Left forelimb (tissue), 1 donor: ENCODE measurements around the gene MSL2.
"Not testable (repeated sequence)": the region's sequence is repeated elsewhere in the genome, so short reads cannot be mapped to it uniquely, and the experiment has no call there.

Source experiments
- DNase-seq: peaks from one replicate; pipeline ENCODE4 v3.0.0-alpha.2; 2018; ENCODE audit warnings: low spot score

MSL2 gene

DNA sequence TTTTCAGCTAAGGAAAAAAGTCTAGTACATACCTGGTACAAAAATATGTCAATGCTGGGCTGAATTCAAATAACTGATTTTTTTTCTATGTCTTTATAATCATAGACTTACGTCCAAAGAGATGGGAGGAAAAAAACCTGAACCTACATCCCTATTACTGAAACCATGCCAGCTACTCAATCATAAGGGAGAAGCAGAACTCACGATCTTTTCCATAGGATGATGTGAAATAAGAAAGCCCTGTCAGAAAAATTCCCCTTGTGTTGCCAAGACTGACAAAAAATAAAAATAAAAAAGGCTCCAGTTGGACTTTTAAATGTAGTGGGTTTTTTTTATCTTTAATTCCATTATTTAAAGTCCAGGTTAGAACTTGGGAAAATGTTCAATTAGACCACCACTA is 3.3 kb downstream of the MSL2 start:
- no peak for DNase-seq

DNA sequence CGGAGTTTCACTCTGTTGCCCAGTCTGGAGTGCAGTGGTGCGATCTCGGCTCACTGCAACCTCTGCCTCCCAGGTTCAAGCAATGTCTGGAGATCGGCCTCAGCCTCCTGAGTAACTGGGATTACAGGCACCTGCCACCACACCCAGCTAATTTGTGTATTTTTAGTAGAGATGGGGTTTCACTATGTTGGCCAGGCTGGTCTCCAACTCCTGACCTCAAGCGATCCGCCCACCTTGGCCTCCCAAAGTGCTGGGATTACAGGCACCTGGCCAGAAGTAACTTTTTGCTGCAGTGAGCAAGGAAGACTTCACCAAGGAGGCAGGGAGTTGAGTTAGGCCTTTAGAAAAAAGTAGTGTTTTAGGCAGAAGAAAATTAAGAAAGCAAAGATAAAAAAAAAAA is 3.9 kb downstream of the MSL2 start:
- DNase-seq = not testable (repeated sequence)

DNA sequence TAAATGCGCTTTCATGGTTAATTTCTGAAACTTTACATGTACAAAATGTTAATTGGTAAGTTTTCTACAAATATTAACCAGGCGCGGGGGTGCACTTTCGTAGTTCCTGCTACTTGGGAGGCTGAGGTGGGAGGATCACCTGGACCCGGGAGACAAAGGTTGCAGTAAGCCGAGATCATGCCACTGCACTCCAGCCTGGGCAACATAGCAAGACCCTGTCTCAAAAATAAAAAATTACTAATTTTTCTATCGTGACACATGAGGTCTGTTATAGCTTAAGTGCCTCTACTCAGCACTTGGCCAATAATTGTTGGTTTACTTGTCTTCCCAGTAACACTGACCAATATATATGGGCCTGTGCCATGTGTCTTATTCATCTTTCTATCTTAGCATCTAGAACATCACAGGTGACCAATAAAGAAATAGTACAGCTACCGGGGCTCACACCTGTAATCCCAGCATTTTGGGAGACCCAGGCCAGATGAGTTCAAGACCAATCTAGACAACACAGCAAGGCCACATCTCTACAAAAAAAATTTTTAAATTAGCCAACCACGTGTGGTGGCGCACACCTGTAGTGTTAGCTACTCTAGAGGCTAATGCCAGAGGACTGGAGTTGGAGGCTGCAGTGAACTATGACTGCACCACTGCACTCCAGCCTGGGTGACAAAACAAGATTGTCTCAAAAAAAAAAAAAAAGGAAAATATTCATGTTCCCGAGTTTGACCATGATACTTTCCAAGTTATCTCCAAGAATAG is 6.1 kb downstream of the MSL2 start:
- no peak for DNase-seq

DNA sequence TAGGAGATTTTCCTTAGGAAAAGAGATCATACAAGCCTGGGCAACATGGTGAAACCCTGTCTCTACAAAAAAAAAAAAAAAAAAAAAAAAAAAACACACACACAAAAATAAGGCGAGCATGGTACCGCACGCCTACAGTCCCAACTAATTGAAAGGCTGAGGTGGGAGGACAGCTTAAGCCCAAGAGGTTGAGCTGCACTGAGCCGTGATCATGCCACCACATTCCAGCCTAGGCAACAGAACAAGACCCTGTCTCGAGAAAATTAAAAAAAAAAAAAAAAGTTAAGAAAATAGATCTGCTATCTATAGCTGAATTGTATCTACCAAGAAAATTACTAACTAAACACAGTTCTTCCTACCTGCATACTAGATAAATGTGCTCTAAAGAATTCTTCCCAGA is 7.1 kb downstream of the MSL2 start:
- no peak for DNase-seq

DNA sequence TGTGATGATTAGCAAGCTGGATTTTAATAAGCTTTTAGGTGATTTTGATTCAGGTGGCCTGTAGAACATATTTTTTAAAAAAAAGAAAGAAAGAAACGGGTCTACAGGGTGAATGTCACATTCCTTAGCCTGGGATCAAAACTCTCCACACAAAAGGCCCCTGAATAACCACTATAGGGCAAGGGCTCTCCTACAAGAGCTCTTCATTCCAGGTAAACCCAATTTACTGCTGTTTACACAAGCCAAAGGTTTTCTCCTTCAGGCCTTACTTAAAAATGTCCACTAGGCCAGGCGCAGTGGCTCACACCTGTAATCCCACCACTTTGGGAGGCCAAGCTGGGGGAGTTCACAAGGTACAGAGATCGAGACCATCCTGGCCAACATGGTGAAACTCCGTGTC is 8.3 kb downstream of the MSL2 start:
- DNase-seq = no peak

DNA sequence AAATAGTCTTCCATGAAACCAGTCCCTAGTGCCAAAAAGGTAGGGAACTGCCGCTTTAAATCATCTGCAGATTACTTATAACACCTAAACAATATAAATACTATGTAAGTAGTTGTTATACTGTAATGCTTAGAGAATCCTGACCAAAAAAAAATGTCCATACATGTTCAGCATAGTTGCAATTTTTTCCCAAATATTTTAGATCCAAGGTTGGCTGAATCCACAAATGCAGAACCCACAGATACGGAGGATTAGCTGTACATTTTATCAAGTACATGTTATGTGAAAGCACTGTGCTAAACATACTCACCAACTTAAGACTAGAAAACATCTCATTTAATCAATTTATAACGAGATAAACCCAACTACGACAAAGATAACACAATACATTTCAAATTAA is 9.3 kb downstream of the MSL2 start:
- no peak for DNase-seq

DNA sequence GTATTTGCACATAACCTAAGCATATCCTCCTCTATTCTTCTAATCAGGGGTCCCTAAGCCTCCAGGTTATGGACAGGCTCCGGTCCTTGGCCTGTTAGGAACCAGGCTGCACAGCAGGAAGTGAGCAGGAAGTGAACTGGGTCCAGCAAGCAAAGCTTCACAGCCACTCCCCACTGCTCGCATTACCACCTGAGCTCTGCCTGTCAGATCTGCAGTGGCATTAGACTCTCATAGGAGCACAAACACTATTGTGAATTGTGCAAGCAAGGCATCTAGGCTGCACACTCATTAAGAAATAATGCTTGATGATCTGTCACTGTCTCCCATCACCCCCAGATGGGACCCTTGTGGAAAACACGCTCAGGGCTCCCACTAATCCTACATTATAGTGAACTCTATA is 9.8 kb downstream of the MSL2 start:
- no peak for DNase-seq

DNA sequence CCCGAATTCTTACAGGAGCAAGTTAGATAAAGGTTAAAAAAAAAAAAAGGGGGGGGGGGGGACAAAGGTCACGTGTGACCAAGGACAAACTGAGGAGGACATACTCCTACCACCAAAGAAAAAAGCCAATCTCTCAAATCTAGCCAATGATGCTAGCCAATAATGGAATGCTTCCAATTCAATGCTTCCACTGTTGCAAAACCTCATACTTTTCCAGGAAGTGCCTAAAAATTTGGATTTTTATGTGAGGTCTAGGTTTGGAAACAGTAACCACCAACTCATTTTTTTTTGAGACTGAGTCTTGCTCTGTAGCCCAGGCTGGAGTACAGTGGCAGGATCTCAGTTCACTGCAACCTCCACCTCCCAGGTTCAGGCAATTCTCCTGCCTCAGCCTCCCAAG is 11.4 kb downstream of the MSL2 start:
- DNase-seq = no peak

DNA sequence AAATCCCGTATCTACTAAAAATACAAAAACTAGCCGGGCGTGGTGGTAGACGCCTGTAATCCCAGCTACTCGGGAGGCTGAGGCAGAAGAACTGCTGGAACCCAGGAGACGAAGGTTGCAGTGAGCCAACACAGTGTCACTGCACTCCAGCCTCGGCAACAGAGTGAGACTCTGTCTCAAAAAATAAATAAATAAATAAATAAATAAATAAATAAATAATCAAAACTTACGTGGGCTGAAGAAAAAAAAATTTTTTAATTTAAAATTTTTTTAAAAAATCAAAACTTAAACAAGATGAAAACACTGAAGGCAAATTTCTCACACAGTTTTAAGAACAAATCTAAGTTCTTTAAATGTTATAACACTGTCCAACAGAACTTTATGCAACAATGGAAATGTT is 14.4 kb downstream of the MSL2 start:
- DNase-seq = no peak

DNA sequence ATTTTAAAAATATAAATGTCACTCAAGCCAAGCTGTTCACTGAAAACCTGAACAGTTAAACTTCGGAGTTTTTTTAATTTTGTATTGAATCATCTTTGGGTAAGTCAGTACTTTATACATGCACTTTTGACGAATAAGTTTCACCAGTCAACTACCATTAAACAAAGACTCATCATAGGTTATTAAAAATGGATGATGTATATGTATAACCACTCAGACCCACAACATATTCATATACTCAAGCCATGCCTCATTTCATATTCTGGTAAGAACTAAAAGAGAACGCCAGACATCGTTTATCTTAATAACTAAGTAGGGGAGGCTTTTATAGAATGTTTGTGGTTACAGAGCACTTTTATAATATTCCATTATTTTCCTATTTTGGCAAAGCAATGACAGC is 18.3 kb downstream of the MSL2 start:
- no peak for DNase-seq

DNA sequence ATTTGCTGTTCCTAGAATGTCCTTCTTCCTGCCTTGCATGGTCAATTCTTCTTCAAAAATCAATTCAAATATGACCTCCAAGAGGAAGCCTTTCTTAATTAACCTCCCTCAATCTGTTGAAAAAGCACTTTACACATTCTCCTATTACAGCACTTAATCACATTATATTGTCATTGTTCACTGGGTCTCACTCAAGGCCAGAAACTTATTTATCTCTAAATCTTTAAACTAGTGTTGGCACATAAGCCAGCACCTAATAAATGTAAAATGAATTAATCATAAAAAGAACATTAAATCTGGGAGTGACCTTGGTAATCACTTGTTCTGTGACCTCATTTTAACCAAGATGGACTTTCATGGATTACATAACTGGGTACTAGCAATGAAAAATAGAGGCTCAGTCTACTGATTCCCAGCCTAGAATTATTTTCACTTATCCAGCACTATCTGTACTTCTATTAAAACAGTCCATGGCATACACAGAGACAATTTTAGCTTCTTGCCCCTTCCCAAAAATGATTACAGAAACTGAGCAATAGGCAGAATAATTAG is 22.1 kb downstream of the MSL2 start:
- DNase-seq = no peak

DNA sequence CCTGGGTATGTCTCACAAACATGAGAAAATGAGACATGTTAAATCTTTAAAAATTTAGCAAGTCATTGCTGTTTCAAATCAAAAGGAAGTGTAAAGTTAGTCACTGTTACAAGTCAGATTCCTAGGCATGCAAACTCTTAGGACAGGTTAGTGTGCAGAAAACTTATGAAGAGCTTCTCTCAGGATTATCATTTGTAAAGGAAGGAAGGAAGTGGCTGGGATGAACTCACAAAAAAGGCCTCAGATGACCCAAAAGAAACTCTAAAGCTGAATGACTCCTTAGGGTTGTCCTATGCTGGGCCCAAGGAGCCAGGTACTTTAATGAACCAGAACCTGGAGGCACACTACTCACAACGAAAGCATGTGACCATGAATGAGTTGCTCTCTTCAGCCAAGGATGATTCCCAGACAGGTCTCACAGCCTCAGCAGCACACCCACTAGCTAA is 25.0 kb downstream of the MSL2 start:
- DNase-seq = no peak

DNA sequence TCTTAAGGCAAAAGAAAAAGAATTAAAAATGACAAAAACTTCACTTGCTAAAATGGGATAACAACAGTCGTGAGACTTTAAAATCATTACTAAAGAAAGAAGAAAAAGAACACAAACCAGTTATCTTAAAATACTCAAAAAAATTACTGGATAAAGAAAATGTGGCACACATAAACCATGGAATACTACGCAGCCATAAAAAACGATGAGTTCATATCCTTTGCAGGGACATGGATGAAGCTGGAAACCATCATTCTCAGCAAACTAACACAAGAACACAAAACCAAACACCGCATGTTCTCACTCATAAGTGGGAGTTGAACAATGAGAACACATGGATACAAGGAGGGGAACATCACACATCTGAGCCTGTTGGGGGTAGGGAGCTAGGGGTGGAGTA is 27.9 kb downstream of the MSL2 start:
- DNase-seq = not testable (repeated sequence)

DNA sequence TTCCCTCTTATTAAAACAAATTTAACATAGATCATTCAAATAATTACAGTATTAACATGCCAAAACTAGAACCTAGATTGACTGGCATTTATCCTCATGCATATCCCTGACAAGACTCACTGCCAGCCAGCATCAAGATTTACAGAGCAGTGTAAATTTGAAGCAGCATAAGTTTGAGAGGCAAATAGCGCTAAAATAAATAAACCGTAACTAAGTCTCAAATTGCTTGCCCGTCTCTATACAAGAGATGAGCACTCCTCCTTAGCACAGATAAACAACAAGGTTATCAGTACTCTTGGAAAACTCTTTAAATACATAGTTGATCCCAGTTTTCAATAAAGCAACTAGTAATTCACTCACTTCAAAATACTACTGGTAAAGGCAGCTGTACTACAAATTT is 29.6 kb downstream of the MSL2 start:
- DNase-seq = no peak

DNA sequence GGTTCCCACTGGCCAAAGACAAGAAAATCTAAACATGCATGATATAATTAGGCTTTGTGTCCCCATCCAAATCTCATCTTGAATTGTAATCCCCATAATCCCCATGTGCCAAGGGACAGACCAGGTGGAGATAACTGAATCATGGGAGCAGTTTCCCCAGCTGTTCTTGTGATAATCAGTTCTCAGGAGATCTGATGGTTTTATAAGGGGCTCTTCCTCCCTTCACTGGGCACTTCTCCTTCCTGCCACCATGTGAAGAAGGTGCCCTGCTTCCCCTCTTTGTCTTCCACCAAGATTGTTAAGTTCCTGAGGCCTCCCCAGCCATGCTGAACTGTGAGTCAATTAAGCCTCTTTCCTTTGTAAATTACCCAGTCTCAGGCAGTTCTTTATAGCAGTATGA is 32.5 kb downstream of the MSL2 start:
- DNase-seq = not testable (repeated sequence)

DNA sequence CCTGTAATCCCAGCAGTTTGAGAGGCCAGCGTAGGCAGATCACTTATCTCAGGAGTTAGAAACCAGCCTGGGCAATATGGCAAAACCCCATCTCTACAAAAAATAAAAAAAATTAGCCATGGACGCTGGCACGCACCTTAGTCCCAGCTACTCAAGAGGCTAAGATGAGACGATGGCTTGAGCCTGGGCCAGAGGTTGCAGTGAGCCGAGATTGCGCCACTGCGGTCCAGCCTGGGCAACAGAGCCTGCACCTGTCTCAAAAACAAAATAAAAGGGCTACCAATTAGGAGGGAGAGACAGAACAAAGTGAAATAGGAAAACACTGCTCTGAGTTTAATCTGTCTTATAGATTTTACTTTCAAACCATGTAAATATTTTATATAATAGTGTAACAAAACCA is 33.8 kb downstream of the MSL2 start:
- no peak for DNase-seq

DNA sequence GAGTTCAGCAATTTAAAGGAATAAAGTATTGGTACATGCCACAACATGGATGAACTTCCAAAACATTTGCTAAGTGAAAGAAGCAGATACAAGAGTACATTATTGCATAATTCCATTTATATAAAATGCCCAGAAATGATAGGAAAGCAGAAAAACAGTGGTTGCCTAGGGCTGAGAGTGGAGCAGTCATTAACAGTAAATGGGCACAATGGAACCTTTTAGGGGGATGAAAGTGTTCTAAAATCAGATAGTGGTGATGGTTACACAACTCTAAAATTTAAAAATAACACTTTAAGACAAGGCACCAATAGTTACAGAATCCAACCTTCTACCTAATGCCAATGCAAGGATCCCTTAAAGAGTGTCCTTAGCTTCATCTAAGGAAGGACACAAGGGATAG is 34.6 kb downstream of the MSL2 start:
- no peak for DNase-seq

DNA sequence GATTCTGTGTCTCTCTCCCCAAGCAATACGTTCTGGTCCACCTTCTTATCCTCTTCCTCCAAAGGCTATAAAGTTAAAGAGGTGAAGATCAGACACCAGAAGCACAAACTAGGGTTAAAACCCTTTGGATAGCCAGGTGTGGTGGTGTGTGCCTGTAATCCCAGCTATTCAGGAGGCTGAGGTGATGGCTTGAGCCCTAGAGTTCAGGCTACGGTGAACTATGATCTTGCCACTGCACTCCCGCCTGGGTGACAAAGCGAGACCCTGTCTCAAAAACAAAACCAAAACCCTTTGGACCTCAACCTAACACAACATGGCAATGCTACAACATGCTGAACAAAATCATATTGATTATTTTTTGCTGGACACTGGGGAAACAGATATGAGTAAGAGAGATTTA is 43.2 kb downstream of the MSL2 start:
- DNase-seq = no peak

DNA sequence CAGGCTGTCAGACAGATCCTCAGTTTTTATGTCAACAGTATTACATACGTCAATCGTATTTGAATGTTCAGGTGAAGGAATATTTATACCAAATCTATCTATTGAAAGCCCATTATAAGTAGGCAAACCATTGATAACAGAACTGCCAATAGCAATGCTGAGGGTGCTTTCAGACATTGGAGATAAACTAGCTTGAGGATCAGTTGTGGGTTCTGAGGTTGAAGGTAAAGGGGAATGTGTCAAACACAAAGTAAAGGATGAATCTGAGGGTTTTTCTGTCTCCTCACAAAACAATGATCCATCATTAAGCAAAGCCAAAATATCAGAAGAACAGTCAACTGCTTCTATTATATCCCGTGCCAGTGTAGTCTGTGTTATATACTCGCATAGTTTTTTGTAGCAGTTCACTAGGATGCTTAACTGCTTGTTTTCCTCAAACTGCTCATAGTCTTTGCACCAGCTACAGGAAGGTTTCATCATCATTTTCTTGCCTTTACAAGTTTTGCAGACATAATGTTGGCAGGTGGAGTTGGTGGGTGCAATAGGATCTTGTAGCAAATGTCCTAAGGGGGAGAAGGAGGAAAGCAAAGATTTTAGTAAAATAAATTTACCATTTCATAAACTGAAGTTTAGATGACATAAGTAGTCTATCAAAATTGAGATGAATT is 43.8 kb downstream of the MSL2 start:
- no peak for DNase-seq

DNA sequence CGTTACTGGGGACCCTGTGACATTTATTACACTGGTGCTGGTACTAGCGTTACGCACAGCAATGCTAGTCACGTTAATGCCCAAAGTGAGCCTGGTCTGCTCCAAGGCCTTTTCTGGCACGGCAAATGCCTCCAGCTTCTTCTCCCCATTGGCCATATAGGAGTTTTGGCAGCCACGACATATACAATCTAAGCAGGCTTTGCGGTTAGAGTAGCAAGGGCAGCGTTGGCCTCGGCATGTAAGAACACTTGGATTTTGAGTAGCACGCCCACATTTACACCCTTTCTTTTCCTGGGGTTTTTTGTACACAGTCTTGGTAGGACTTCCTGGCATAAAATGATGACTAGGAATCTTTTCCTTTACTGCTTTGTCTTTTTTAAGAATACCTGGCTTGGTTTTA is 44.9 kb downstream of the MSL2 start:
- no peak for DNase-seq

DNA sequence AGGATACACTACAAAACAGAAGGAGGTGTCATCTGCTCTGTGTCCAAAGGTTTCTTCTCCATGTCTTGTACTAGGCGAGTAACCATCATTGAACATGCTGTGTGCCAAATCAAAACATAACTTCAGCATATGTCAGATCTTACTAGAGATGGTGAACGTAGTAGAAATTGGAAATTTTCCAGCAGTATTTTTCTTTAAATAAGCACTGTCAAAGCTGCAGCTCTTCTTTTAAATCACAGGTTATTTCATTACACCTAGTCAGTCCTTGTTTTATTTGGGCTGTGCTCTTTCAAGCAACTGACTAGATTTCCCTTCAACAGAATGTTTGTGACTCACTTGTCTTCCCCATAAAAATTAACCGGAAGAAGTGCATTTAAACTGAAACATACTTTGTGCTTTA is 46.5 kb downstream of the MSL2 start:
- DNase-seq = no peak

DNA sequence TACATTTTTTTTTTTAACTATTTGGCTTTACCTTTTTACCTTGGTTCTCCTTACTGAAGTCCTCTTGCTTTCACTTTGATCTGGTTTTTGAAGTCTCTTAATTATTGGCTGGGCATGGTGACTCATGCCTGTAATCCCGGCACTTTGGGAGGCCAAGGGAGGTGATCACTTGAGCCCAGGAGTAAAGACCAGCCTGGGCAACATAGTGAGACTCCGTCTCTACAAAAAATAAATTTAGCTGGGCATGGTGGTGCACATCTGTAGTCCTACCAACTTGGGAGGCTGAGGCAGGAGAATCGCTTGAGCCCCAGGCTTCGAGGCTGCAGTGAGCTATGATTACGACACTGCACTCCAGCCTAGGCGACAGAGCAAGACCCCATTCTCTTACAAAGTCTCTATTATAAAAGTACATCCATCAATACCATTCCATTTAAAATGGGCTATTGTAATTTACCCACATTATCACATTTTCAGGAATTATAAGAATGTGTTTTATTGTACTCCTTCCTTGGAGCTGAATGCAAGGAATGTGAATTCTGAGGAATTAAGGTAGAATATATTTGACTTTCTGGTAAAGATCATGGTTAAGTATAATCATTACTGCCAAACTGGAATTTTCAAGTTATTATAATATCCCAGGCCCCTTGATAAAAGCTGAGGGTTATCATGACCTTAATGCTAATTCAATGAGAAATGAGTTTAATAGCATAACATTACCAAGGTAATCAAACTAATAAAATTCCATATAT is 49.0 kb downstream of the MSL2 start:
- DNase-seq = no peak

DNA sequence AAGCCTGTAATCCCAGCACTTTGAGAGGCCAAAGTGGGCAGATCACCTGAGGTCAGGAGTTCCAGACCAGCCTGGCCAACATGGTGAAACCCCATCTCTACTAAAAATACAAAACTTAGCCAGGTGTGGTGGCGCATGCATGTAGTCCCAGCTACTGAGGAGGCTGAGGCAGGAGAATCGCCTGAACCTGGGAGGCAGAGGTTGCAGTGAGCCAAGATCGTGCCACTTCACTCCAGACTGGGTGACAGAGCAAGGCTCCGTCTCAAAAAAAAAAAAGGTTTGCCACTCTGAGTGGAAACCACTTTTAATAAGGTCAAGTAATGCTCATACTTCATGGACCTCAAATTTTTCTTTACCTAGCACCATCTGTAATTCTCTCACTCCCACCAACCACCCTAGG is 51.7 kb downstream of the MSL2 start:
- DNase-seq = not testable (repeated sequence)
